ENCODE data around the gene BEAN1.

DNA sequence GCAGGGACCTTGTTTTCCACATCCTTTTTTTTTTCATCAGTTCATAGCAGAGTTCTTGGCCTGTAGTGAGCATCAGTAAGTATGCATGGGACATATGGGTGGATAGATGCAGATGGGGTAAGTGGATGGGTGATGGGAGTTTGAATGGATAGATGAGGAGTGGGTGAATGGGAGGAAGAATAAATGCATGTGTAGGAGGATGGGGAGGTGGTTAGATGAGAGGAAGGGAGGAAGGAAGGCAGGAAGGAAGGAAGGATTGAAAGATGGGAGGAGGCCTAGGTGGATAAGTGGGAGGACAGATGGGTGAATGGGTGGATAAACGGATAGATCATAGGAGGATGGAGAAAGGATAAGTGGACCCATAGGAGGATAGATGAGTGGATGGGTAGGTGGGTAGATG, 3.9 kb upstream of the BEAN1 start:
- TF ChIP-seq, protein P1, sequence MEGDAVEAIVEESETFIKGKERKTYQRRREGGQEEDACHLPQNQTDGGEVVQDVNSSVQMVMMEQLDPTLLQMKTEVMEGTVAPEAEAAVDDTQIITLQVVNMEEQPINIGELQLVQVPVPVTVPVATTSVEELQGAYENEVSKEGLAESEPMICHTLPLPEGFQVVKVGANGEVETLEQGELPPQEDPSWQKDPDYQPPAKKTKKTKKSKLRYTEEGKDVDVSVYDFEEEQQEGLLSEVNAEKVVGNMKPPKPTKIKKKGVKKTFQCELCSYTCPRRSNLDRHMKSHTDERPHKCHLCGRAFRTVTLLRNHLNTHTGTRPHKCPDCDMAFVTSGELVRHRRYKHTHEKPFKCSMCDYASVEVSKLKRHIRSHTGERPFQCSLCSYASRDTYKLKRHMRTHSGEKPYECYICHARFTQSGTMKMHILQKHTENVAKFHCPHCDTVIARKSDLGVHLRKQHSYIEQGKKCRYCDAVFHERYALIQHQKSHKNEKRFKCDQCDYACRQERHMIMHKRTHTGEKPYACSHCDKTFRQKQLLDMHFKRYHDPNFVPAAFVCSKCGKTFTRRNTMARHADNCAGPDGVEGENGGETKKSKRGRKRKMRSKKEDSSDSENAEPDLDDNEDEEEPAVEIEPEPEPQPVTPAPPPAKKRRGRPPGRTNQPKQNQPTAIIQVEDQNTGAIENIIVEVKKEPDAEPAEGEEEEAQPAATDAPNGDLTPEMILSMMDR (conservative IDR thresholded peaks at IDR 0.05; ENCODE audit: low read depth, low read length): no peak
- no peak for TF ChIP-seq EZH2 (IDR thresholded peaks at IDR 0.05; ENCODE audit: low read length, unreplicated experiment)

Measured in PC-3 (cell line).